Naive B cell (primary cell): ENCODE data around the gene SNED1. TPM values are rescaled to one million over a fixed set of nuclear protein-coding genes. Genes with fewer than 3 reads are reported as not detected.
A peak's percentile ranks its signal among the peaks of the same experiment; 100 is the strongest.

ENCODE experiments used
- ATAC-seq, 2 donors: fragments of 150-1000 bp; cut with Tn5 transposase; 2 replicates each; pipeline ENCODE4 v1.10.0; 2021; ENCODE audit warnings: low read depth in 2 of 2, mild to moderate bottlenecking in 2 of 2, moderate library complexity in 2 of 2
- DNase-seq: peaks from one replicate; pipeline ENCODE4 v3.0.0; 2022
- H3K27ac Mint-ChIP-seq, 6 donors: one replicate each; pipeline ENCODE4 v1.8.0; 2020 to 2022; ENCODE audit warnings: mild to moderate bottlenecking in 6 of 6, mixed read lengths in 6 of 6, moderate library complexity in 5 of 6, inconsistent platforms in 2 of 6
- H3K27me3 Mint-ChIP-seq, 3 donors: one replicate each; pipeline ENCODE4 v1.8.0; 2021 to 2022; ENCODE audit warnings: mixed read lengths in 3 of 3, mild to moderate bottlenecking in 1 of 3
- H3K36me3 Mint-ChIP-seq, 2 donors: one replicate each; pipeline ENCODE4 v1.8.0; 2020 to 2022; ENCODE audit warnings: mixed read lengths in 2 of 2, inconsistent platforms in 1 of 2, mild to moderate bottlenecking in 1 of 2
- H3K4me1 Mint-ChIP-seq, 3 donors: one replicate each; pipeline ENCODE4 v1.8.0; 2020 to 2022; ENCODE audit warnings: mixed read lengths in 3 of 3, inconsistent platforms in 1 of 3, mild to moderate bottlenecking in 1 of 3, moderate library complexity in 1 of 3
- H3K4me3 Mint-ChIP-seq, 8 donors: one replicate each; pipeline ENCODE4 v1.8.0; 2020 to 2022; ENCODE audit warnings: mild to moderate bottlenecking in 8 of 8, mixed read lengths in 8 of 8, moderate library complexity in 8 of 8, inconsistent platforms in 2 of 8
- H3K9me3 Mint-ChIP-seq, 7 donors: one replicate each; pipeline ENCODE4 v1.8.0; 2020 to 2022; ENCODE audit warnings: mixed read lengths in 7 of 7, mild to moderate bottlenecking in 5 of 7, inconsistent platforms in 2 of 7, moderate library complexity in 1 of 7
- polyA plus RNA-seq, 6 donors: library from polyadenylated mRNA; unstranded; fragments of 300-500 nt; fragmentation: Illumina TruSeq; gene quantifications; one replicate each; pipeline ENCODE4 v1.2.3, GENCODE V29; 2021; ENCODE audit warnings: low read depth in 6 of 6

The SNED1 gene
- polyA plus RNA-seq, 6 donors from 2014 or later: 0.75 to 3.2 (median 1.3) TPM

DNA sequence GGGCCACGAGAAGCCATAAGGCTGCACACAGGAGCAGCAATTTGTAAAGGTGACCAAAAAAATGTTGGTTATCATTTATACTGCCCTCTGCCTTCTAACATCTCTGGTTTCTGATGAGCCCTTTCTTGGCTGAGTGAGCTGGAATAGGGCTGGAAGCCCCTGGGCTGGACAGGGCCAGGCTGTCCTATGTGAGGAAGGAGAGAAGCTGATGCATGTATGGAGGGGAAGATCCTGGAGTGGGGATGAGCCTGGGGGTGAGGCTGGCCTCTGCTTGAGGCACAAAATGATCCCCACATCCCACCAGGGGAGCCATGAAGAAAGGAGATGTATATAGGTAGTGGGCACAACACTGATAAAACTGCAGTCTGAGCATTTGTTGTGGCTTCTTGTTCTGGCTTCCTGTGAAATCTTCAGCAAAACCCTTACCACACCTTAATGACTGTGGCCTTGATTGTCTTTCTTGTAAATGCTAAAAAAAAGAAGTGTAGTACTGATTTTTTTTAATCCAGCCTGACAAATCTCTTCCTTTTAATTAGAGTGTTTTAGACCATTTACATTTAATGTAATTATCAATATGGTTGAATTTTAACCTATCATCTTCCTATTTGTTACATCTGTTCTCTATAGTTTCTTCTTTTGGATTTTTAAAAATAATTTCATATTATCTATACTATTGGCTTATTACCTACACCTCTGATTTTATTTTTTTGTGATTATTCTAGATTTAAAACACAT lies 5.6 kb downstream of the SNED1 start:
- Mint-ChIP-seq H3K4me1 (peaks cover 9 to 10% (median 9%) of the 10 kb centered on the region in 3 donors), H3K27ac (no peak overlapping the region), H3K9me3 (peaks cover 15 to 38% (median 33%) of the 10 kb centered on the region in 7 donors), H3K4me3 (no peak overlapping the region), H3K36me3 (peaks cover 10 to 29% of the 10 kb centered on the region in 2 donors), H3K27me3 (peaks cover 21 to 59% (median 35%) of the 10 kb centered on the region in 3 donors)
- no peak for DNase-seq
- no peak for ATAC-seq

- H3K36me3 Mint-ChIP-seq: peaks cover 10 to 29% of the 10 kb centered on the region in 2 donors
- DNase-seq: no peak
- peaks cover 7 to 16% (median 9%) of the 10 kb centered on the region in 3 donors for H3K4me1 Mint-ChIP-seq
- H3K27me3 Mint-ChIP-seq: peaks cover 15 to 62% (median 30%) of the 10 kb centered on the region in 3 donors
- no peak overlapping the region for H3K4me3 Mint-ChIP-seq
- peaks cover 15 to 38% (median 32%) of the 10 kb centered on the region in 7 donors for H3K9me3 Mint-ChIP-seq
- no peak overlapping the region for H3K27ac Mint-ChIP-seq
- no peak for ATAC-seq
Observed at GRCh38 chr2:241005569-241005968, 7.2 kb downstream of the SNED1 start.

DNA sequence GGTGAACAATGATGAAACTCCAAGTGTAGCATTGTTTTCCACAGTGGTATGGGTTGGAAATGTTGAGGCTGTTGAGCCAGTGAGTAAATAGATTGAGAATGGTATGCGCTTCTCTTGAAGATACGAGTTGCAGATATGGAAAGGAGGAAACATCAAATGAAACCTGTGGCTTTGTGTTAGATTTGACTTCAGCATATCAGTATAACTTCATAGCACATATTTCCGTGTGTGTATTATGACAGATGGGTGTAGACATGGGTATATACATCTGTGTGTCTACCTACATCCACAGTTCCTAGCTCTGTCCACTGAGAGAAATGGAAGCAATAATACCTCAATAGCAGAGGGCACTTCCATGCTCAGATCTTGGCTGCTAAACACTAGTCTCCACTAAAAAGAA lies 8.0 kb downstream of the SNED1 start:
- ATAC-seq (no peak), DNase-seq (no peak)
- Mint-ChIP-seq H3K36me3 (peaks cover 10 to 29% of the 10 kb centered on the region in 2 donors), H3K9me3 (peaks cover 15 to 38% (median 32%) of the 10 kb centered on the region in 7 donors), H3K4me3 (no peak overlapping the region), H3K27ac (no peak overlapping the region), H3K27me3 (peaks cover 6 to 54% (median 22%) of the 10 kb centered on the region in 3 donors), H3K4me1 (peaks cover 7 to 16% (median 9%) of the 10 kb centered on the region in 3 donors)

GRCh38 chr2:241007111-241007510 lies 8.7 kb downstream of the SNED1 start:
- Mint-ChIP-seq H3K4me1 (peaks cover 7 to 16% (median 9%) of the 10 kb centered on the region in 3 donors), H3K27ac (no peak overlapping the region), H3K36me3 (peaks cover 10 to 29% of the 10 kb centered on the region in 2 donors), H3K4me3 (no peak overlapping the region), H3K9me3 (peaks cover 15 to 38% (median 32%) of the 10 kb centered on the region in 7 donors), H3K27me3 (peaks cover 5 to 47% (median 17%) of the 10 kb centered on the region in 3 donors)
- no peak for ATAC-seq
- DNase-seq: no peak

DNA sequence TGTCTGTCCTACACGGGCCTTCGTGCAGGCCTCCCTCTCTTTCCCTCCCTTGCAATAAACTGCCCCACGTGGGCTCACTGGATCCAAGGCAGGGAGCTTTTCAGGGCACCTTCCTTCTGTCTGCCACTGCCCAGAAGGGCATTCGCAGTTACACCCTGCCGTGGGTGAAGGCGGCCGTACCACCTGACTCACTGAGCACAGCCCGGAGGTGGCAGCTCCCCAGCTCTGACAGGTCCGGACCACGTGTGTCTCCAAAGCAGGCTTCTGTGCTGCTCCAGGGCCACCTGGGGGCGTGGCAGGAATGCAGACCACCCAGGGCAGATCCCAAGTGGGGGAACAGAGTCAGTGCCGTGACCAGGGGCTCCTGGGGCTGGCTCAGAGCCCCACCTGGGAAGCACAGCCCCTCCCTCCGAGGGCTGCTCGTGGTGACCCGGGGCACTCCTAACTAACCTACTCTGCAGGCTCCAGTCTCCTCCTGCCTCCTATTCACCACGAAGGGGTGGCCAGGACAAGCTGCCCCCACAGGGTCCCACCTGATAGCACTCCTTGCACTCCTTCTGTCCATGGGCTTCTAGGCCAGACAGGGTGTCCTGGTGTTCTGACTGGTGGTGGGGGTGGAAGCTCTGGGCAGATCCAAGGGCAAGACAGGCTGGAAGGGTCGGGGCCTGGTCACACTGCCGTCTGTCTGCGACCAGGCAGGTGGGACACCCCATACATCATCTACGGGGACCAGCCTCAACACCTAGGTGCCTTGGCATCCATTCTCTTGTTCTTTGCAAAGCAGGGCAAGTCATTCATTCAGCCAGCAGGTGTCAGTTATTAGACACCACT lies 9.7 kb downstream of the SNED1 start:
- DNase-seq: no peak
- Mint-ChIP-seq H3K4me3 (no peak overlapping the region), H3K27ac (no peak overlapping the region), H3K9me3 (peaks cover 14 to 37% (median 28%) of the 10 kb centered on the region in 7 donors), H3K36me3 (peaks cover 10 to 19% of the 10 kb centered on the region in 2 donors), H3K4me1 (peaks cover 7 to 16% (median 9%) of the 10 kb centered on the region in 3 donors), H3K27me3 (peaks cover 8 to 42% (median 17%) of the 10 kb centered on the region in 3 donors)
- no peak for ATAC-seq

- H3K27me3 Mint-ChIP-seq: peaks cover 8 to 42% (median 17%) of the 10 kb centered on the region in 3 donors
- H3K36me3 Mint-ChIP-seq: peaks cover 10 to 13% of the 10 kb centered on the region in 2 donors
- peaks cover 7 to 16% (median 9%) of the 10 kb centered on the region in 3 donors for H3K4me1 Mint-ChIP-seq
- H3K4me3 Mint-ChIP-seq: peak overlapping the region in 4 of 8 donors; percentile 16 to 63 (median 41)
- H3K27ac Mint-ChIP-seq: no peak overlapping the region
- H3K9me3 Mint-ChIP-seq: peaks cover 10 to 31% (median 22%) of the 10 kb centered on the region in 7 donors
- ATAC-seq (no peak), DNase-seq (no peak)
Observed at GRCh38 chr2:241008711-241009121, 10.3 kb downstream of the SNED1 start.

GRCh38 chr2:241009191-241009590 lies 10.8 kb downstream of the SNED1 start:
- DNase-seq (no peak), ATAC-seq (no peak)
- Mint-ChIP-seq H3K9me3 (peaks cover 8 to 26% (median 18%) of the 10 kb centered on the region in 7 donors), H3K4me3 (peak overlapping the region in 4 of 8 donors; percentile 16 to 47 (median 28)), H3K4me1 (peaks cover 7 to 16% (median 9%) of the 10 kb centered on the region in 3 donors), H3K27me3 (peaks cover 8 to 42% (median 17%) of the 10 kb centered on the region in 3 donors), H3K36me3 (peaks cover 9 to 10% of the 10 kb centered on the region in 2 donors), H3K27ac (no peak overlapping the region)

DNA sequence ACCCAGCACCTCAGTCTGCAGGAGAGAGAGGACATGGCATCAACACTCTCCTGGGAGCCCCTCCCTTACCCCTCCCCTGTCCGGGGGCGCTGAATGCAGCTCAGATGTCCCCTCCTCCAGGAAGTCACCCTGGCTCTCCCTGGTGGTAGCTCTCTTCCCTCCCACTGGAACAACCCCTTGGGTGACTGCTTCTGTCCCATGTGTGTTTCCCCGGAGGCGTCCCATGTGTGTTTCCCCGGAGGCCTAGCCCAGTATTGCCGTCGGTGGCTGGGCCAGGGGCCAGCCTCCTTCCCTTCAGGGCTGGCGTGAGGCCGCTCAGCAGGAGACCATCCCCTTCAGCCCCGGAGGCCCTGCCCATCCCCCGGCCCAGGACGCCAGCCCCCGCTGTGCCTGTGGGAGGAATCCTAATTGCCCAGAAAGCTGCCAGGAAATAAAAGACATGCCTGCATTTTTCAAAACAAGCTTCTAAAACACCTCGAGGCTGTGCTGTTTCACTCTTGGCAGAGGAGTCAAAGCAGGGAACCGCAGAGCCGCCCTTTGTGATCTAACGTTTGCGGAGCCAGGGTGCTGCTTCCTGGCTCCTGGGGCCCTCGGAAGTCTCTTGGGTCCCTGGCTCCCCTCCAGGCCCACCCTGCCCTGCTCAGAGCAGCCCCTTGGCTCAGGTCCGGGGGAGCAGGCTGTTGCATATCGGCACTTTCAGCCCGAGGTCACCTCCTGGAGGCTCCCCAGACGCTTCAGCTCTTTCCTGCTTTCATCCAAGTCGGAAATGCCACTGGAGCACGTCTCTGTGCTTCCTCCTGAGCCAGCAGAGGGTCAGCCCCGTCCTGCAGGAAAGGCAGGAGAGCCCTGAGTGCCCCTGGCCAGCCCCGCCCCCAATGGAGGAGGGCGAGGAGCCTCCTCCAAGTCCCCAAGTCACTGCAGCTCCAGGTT lies 11.4 kb downstream of the SNED1 start:
- H3K9me3 Mint-ChIP-seq: peaks cover 8 to 20% (median 13%) of the 10 kb centered on the region in 7 donors
- ATAC-seq (peak; percentile 54 to 58), DNase-seq (no peak)
- peaks cover 7 to 16% (median 9%) of the 10 kb centered on the region in 3 donors for H3K4me1 Mint-ChIP-seq
- peaks cover 9 to 10% of the 10 kb centered on the region in 2 donors for H3K36me3 Mint-ChIP-seq
- H3K4me3 Mint-ChIP-seq: peak overlapping the region in 5 of 8 donors; percentile 28 to 61 (median 43)
- peak overlapping the region in 1 of 6 donors; percentile 34 for H3K27ac Mint-ChIP-seq
- H3K27me3 Mint-ChIP-seq: peaks cover 8 to 42% (median 17%) of the 10 kb centered on the region in 3 donors

DNA sequence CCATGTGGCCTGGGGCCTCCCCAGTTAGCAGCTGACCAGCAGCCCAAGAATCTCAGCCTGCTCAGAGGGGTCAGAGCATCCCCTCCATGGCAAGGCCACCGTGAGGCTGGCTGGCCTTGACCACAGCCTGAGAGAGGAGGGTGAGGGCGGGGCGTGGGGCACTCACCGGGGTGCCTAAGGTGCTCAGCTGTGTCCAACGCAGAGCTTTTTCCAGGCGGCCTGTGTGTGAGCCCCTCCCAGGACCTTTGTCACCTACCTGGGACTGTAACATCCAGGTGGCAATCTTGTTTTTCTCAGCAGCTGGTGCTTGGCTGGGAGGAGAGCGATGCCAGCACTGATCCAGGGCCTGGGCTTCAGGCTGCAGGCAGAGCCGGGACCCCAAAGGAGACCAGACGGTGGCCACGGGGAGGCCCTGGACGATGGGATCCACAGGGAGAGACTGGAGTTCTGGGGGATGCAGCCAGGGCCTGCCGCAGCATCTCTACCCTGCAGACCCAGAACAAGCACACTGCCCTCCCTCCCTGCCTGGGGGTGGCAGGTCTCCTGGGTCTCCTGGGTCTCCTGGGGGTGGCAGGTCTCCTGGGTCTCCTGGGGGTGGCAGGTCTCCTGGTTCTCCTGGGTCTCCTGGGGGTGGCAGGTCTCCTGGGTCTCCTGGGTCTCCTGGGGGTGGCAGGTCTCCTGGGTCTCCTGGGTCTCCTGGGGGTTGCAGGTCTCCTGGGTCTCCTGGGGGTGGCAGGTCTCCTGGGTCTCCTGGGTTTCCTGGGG lies 12.3 kb downstream of the SNED1 start:
- peaks cover 7 to 16% (median 9%) of the 10 kb centered on the region in 3 donors for H3K4me1 Mint-ChIP-seq
- H3K4me3 Mint-ChIP-seq: no peak overlapping the region
- DNase-seq: no peak
- H3K9me3 Mint-ChIP-seq: peaks cover 4 to 11% (median 6%) of the 10 kb centered on the region in 7 donors
- peaks cover 8 to 42% (median 17%) of the 10 kb centered on the region in 3 donors for H3K27me3 Mint-ChIP-seq
- H3K36me3 Mint-ChIP-seq: peaks cover 4 to 6% of the 10 kb centered on the region in 2 donors
- ATAC-seq: no peak
- peak overlapping the region in 1 of 6 donors; percentile 34 for H3K27ac Mint-ChIP-seq

- H3K27me3 Mint-ChIP-seq: peaks cover 8 to 36% (median 17%) of the 10 kb centered on the region in 3 donors
- peaks cover 0 to under 1% of the 10 kb centered on the region in 2 donors for H3K36me3 Mint-ChIP-seq
- H3K9me3 Mint-ChIP-seq: peaks cover 0 to 6% (median 1%) of the 10 kb centered on the region in 7 donors
- no peak for ATAC-seq
- H3K27ac Mint-ChIP-seq: no peak overlapping the region
- no peak for DNase-seq
- H3K4me1 Mint-ChIP-seq: peaks cover 7 to 16% (median 9%) of the 10 kb centered on the region in 3 donors
- no peak overlapping the region for H3K4me3 Mint-ChIP-seq
Observed at GRCh38 chr2:241011296-241011600, 12.8 kb downstream of the SNED1 start.

DNA sequence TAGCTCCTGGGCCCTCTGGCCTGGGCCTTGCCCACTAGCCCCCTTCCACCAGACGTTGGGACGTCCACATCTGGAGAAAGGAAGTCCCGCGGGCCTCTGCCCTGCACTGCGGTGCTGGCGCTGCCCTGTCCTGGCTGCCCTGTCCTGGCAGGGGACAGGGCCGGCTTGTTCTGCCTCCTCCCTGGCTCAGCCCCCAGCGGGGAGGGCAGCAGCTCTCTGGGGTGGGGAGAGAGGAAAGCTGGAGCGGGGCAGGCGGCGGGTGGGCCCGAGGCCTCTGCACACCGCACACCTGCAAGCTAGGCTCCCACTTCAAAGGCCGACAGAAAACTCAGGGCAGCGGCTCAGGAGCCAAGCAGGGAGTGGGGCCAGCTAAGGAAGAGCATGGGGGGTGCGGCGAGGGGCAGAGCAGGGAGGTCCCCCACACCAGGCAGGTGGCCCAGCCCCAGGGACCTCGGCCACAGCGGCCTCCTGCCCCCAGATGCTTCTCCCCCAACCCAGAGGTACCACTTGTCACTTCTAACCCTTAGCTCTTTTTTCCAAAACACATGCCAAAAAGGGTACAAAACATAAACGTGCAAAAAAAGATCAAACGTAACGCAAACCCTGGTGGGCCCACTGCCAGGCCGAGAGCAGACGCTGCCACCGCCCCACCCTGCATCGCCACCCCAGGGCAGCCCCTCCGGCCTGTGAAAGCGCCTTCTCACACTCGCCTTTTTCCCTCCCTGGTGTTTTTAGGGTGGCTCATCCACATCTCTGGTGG lies 13.5 kb downstream of the SNED1 start:
- ATAC-seq (no peak), DNase-seq (no peak)
- Mint-ChIP-seq H3K9me3 (peaks cover 0 to 1% (median 0%) of the 10 kb centered on the region in 7 donors), H3K27me3 (peaks cover 8 to 31% (median 17%) of the 10 kb centered on the region in 3 donors), H3K4me1 (peaks cover 7 to 16% (median 9%) of the 10 kb centered on the region in 3 donors), H3K4me3 (no peak overlapping the region), H3K36me3 (no peaks in the 10 kb centered on the region), H3K27ac (peak overlapping the region in 1 of 6 donors; percentile 51)
